Stomach (tissue), 4 donors: ENCODE measurements around the gene C16orf90.

Experiments
- CTCF ChIP-seq, 7 experiments: fragments of 450-650 bp in 4 of 7; fragments of 200-600 bp in 3 of 7; sonication (generic) in 3 of 7; IDR thresholded peaks; one replicate each; pipeline ENCODE4 v1.5.1; 2016 to 2019; ENCODE audit warnings: antibody characterized with exemption in 7 of 7, control low read depth in 2 of 7, mild to moderate bottlenecking in 1 of 7
- EP300 ChIP-seq: sonication (generic); formaldehyde crosslinking; IDR thresholded peaks from one replicate; pipeline ENCODE4 v1.6.1; 2017; ENCODE audit warnings: antibody characterized with exemption
- POLR2AphosphoS5 ChIP-seq, 3 donors: sonication (generic); formaldehyde crosslinking; IDR thresholded peaks; one replicate each; pipeline ENCODE4 v1.6.1; 2016; ENCODE audit warnings: antibody characterized with exemption in 3 of 3

- TF ChIP-seq CTCF (IDR thresholded peaks at IDR 0.05) (no peak), POLR2AphosphoS5 (IDR thresholded peaks at IDR 0.05) (no peak), EP300 (no peak)
Observed at GRCh38 chr16:3476409-3476808, 18.9 kb downstream of the C16orf90 start.
